ENCODE measurements around the gene BCKDHB.
"Not testable (repeated sequence)": the region's sequence is repeated elsewhere in the genome, so short reads cannot be mapped to it uniquely, and the experiment has no call there.

BCKDHB gene

GRCh38 chr6:80206758-80207157, 100.3 kb downstream of the BCKDHB start:
- no peaks in the 10 kb centered on the region for H3K9me3 ChIP-seq
- DNase-seq = no peak
- peaks cover 0 to 6% (median 0%) of the 10 kb centered on the region in 4 donors for H3K4me1 ChIP-seq
- H3K27ac ChIP-seq = no peak overlapping the region
- intact Hi-C loops (cut with DNase I; ENCODE audit: low total_unique reads) = no loop called here
- no peaks in the 10 kb centered on the region for H3K36me3 ChIP-seq
- no peaks in the 10 kb centered on the region for H3K27me3 ChIP-seq
- TF ChIP-seq CTCF (IDR thresholded peaks at IDR 0.05) = no peak
- no peak overlapping the region for H3K4me3 ChIP-seq

- no peak overlapping the region for H3K27ac ChIP-seq
- no peak for TF ChIP-seq CTCF (IDR thresholded peaks at IDR 0.05)
- no peaks in the 10 kb centered on the region for H3K9me3 ChIP-seq
- intact Hi-C loops (cut with DNase I; ENCODE audit: low total_unique reads) = no loop called here
- no peaks in the 10 kb centered on the region for H3K36me3 ChIP-seq
- H3K27me3 ChIP-seq = no peaks in the 10 kb centered on the region
- H3K4me1 ChIP-seq = peaks cover 0 to 6% (median 0%) of the 10 kb centered on the region in 4 donors
- no peak for DNase-seq
- H3K4me3 ChIP-seq = no peak overlapping the region
Observed at GRCh38 chr6:80209430-80209829, 103.0 kb downstream of the BCKDHB start.

- Histone ChIP-seq H3K4me1 (peaks cover 0 to 3% (median 0%) of the 10 kb centered on the region in 4 donors), H3K4me3 (no peak overlapping the region), H3K9me3 (no peaks in the 10 kb centered on the region), H3K27ac (no peak overlapping the region), H3K27me3 (no peaks in the 10 kb centered on the region), H3K36me3 (no peaks in the 10 kb centered on the region)
- intact Hi-C loops (cut with DNase I; ENCODE audit: low total_unique reads) = no loop called here
- no peak for DNase-seq
- TF ChIP-seq CTCF (IDR thresholded peaks at IDR 0.05) = no peak
Observed at GRCh38 chr6:80210618-80211017, 104.1 kb downstream of the BCKDHB start.

GRCh38 chr6:80211286-80211685, 104.8 kb downstream of the BCKDHB start:
- Histone ChIP-seq H3K4me3 (no peak overlapping the region), H3K27ac (no peak overlapping the region), H3K36me3 (no peaks in the 10 kb centered on the region), H3K4me1 (no peaks in the 10 kb centered on the region), H3K9me3 (no peaks in the 10 kb centered on the region), H3K27me3 (no peaks in the 10 kb centered on the region)
- no peak for DNase-seq
- intact Hi-C loops (cut with DNase I; ENCODE audit: low total_unique reads) = no loop called here
- no peak for TF ChIP-seq CTCF (IDR thresholded peaks at IDR 0.05)

- H3K36me3 ChIP-seq; H3K4me1 ChIP-seq; H3K27me3 ChIP-seq; DNase-seq; H3K27ac ChIP-seq; H3K9me3 ChIP-seq; intact Hi-C loops (cut with DNase I; ENCODE audit: low total_unique reads); H3K4me3 ChIP-seq: not testable (repeated sequence)
Observed at GRCh38 chr6:80211890-80212289, 105.4 kb downstream of the BCKDHB start.

- peaks cover 0 to 15% (median 0%) of the 10 kb centered on the region in 4 donors for H3K4me1 ChIP-seq
- no peak for DNase-seq
- peak; percentile 53 to 70 for TF ChIP-seq CTCF (IDR thresholded peaks at IDR 0.05)
- H3K27me3 ChIP-seq = no peaks in the 10 kb centered on the region
- intact Hi-C loops (cut with DNase I; ENCODE audit: low total_unique reads) = no loop called here
- no peak overlapping the region for H3K4me3 ChIP-seq
- no peaks in the 10 kb centered on the region for H3K36me3 ChIP-seq
- no peaks in the 10 kb centered on the region for H3K9me3 ChIP-seq
- H3K27ac ChIP-seq = no peak overlapping the region
Observed at GRCh38 chr6:80214436-80215022, 108.1 kb downstream of the BCKDHB start.

All from tibial artery (tissue), 4 donors.